ENCODE results near the gene PACS1.

The PACS1 gene

GRCh38 chr11:66293352-66293751 is 223.3 kb downstream of the PACS1 start:
- no peak for DNase-seq

DNA sequence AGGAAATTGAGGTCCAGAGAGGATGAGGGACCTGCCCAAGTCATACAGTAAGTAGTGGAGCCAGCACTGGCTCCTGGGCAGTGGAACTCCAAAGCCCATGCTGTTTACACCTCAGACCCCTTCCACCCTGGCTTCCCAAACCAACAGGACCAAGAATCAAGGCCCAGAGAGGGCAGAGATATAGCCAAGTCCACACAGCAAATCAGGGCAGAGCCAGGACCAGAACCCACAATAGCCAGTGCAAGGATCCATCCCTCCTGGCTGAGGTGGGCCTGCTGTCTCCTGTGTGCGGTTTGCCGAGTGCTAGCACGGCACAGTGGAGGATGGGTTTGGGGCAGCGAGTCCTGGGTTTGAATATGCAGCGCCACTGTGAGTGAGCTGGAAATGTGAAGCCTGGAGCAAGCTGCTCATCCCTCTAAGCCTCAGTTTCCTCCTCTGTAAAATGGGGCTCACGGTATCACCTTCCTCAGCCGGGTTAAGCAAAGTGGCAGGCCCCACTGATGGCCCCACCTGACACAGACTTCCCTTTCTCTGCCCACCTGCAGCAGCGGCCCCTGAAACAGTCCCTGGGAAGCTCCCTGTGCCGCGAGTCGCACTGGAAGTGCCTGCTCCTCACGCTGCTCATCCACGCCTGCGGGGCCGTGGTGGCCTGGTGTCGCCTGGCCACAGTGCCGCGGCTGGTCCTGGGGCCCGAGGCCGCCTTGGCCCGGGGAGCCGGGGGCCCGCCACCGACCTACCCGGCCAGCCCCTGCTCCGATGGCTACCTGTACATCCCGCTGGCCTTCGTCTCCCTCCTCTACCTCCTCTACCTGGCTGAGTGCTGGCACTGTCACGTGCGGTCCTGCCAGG is 223.9 kb downstream of the PACS1 start:
- DNase-seq, result no peak

Data from NCI-H510A treated with DMSO at 0.1 percent for 48 hours (cell line).